Measurements from ENCODE around the gene LRCH4.

The LRCH4 gene

DNA sequence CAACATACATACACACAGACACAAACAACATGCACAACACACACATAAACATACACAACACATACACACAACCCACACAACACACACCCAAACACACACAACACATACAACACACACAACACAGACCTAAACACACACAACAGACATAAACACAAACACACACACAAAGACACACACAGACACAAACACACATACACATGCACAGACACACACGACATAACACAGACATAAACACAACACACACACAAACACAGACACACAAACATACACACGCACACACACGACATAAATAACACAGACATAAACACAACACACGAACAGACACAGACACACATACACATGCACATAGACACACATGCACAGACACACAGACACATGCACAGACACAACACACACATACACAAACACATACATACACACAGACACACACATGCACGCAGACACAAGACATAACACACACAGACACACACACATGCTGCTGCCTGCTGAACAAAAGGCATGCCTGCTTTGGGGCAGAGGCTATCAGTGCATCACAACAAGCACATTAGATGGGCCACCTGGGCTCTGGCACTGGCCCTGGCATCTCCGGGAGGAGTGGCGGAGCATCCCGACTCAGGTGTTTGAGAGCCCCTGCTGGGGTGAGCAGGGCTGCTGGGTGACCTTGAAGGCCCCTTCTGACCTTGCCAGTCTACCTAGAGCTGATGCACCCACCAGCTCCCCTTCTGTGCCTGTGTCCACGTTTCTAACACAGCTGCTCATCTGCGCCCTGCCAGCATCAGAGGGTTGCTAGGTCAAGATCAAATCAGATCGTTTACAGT, 5.3 kb downstream of the LRCH4 start:
- Histone ChIP-seq H3K4me3 (no peak overlapping the region), H4K20me1 (peaks cover 48 to 92% (median 79%) of the 10 kb centered on the region in 11 experiments), H3K27me3 (no peaks in the 10 kb centered on the region), H3K4me1 (peaks cover 25 to 38% (median 34%) of the 10 kb centered on the region in 10 experiments), H3K4me2 (peak overlapping the region in 3 of 11 experiments; percentile 94 to 100 (median 99); a peak in 4 of 22 replicates), H3K36me3 (peaks cover 68 to 74% (median 71%) of the 10 kb centered on the region in 11 experiments), H3K9me3 (replicated peaks in 1 of 11) (no peaks in the 10 kb centered on the region), H3K27ac (peak overlapping the region in 2 of 11 experiments; percentile 22 to 96; a peak in 2 of 22 replicates), H3K9ac (peak overlapping the region in 8 of 11 experiments; percentile 17 to 98 (median 96); a peak in 12 of 22 replicates)
- TF ChIP-seq Cebpa-rat (IDR thresholded peaks at IDR 0.05) = no peak

DNA sequence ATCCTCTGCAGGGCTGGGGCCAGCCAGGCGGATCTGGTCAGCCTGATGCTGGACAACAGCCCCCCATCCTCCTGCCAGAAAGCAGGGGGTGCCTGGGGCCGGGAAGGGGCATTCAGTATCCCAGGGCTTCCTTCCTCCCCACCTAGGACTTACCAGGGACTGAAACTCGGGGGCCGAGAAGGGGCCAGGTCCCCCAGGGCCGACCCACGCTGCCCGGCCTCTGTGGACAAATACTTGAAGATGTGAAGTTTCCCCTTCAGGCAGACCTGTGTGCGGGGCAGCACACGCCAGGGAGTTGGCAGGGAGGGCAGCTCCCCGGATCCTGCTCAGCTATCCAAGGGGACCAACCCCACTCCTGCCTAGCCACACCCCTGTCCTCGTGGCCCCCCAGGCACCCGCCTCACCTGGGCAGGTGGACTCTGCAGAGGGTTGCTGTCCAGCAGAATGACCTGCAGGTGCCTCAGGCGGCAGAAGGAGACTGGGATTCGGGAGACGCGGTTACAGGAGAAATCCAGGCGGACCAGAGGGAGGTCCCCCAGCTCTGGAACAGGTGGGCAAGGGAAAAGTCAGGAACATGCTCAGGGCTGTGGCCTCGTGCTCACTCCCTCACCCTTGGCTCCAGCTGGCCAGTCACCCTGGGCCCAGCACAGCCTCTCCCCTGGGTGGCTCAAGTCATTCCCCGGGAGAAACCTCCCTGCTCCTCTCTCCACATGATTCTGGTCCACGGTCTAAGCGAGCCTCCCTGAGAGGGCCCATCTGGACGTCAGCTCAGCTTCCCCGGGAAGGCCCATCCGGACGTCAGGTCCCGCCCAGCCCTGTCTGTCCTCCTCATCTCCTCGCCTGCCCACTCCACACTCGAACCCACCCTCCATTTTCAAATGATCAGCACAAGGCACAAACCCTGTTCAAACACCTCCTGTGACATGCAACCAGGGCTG, 7.4 kb downstream of the LRCH4 start:
- H3K4me2 ChIP-seq = no peak overlapping the region
- no peak for TF ChIP-seq Cebpa-rat (IDR thresholded peaks at IDR 0.05)
- H3K27me3 ChIP-seq = peaks cover 0 to 10% (median 0%) of the 10 kb centered on the region in 11 experiments; a peak in 4 of 22 replicates
- no peak overlapping the region for H3K4me3 ChIP-seq
- no peaks in the 10 kb centered on the region for H3K9me3 ChIP-seq (replicated peaks in 1 of 11)
- H3K9ac ChIP-seq = peak overlapping the region in 3 of 11 experiments; percentile 2 to 19 (median 14); a peak in 4 of 22 replicates
- no peak overlapping the region for H3K27ac ChIP-seq
- H3K36me3 ChIP-seq = peaks cover 90 to 95% (median 93%) of the 10 kb centered on the region in 11 experiments
- peaks cover 30 to 100% (median 85%) of the 10 kb centered on the region in 11 experiments for H4K20me1 ChIP-seq
- H3K4me1 ChIP-seq = peaks cover 22 to 33% (median 28%) of the 10 kb centered on the region in 10 experiments

- Histone ChIP-seq H3K9ac (peak overlapping the region in 1 of 11 experiments; percentile 14; a peak in 2 of 22 replicates), H3K27ac (no peak overlapping the region), H3K36me3 (peaks cover 94 to 100% (median 100%) of the 10 kb centered on the region in 11 experiments), H3K4me3 (no peak overlapping the region), H3K27me3 (peaks cover 0 to 20% (median 0%) of the 10 kb centered on the region in 11 experiments; a peak in 7 of 22 replicates), H3K4me2 (no peak overlapping the region), H4K20me1 (peaks cover 23 to 100% (median 85%) of the 10 kb centered on the region in 11 experiments), H3K4me1 (peaks cover 16 to 27% (median 20%) of the 10 kb centered on the region in 10 experiments), H3K9me3 (replicated peaks in 1 of 11) (no peaks in the 10 kb centered on the region)
- TF ChIP-seq Cebpa-rat (IDR thresholded peaks at IDR 0.05) = no peak
These were observed 8.4 kb downstream of the LRCH4 start for GRCh38 chr7:100577507-100577906.

- Histone ChIP-seq H3K36me3 (peaks cover 90 to 100% (median 98%) of the 10 kb centered on the region in 11 experiments), H3K4me1 (peaks cover 13 to 25% (median 17%) of the 10 kb centered on the region in 10 experiments), H3K9ac (no peak overlapping the region)
These were observed 8.8 kb downstream of the LRCH4 start for GRCh38 chr7:100577103-100577502.

GRCh38 chr7:100576384-100576993, 9.4 kb downstream of the LRCH4 start:
- Histone ChIP-seq H3K4me1 (peaks cover 7 to 25% (median 14%) of the 10 kb centered on the region in 10 experiments), H4K20me1 (peaks cover 18 to 100% (median 85%) of the 10 kb centered on the region in 11 experiments; a peak in 21 of 22 replicates), H3K9ac (no peak overlapping the region), H3K4me3 (no peak overlapping the region), H3K27me3 (peaks cover 1 to 30% (median 4%) of the 10 kb centered on the region in 11 experiments; a peak in 19 of 22 replicates), H3K36me3 (peaks cover 84 to 100% (median 92%) of the 10 kb centered on the region in 11 experiments), H3K4me2 (no peak overlapping the region), H3K9me3 (replicated peaks in 1 of 11) (no peaks in the 10 kb centered on the region), H3K27ac (no peak overlapping the region)
- TF ChIP-seq Cebpa-rat (IDR thresholded peaks at IDR 0.05) = no peak

More at GRCh38 chr7:100577103-100577502, 8.8 kb downstream of the LRCH4 start:
- no peak for TF ChIP-seq Cebpa-rat (IDR thresholded peaks at IDR 0.05)
- Histone ChIP-seq H3K4me3 (no peak overlapping the region), H4K20me1 (peaks cover 19 to 100% (median 85%) of the 10 kb centered on the region in 11 experiments), H3K9me3 (replicated peaks in 1 of 11) (no peaks in the 10 kb centered on the region), H3K27me3 (peaks cover 0 to 24% (median 0%) of the 10 kb centered on the region in 11 experiments; a peak in 7 of 22 replicates), H3K27ac (no peak overlapping the region), H3K4me2 (no peak overlapping the region)

GRCh38 chr7:100575746-100576383, 10.1 kb downstream of the LRCH4 start:
- peaks cover 7 to 36% (median 10%) of the 10 kb centered on the region in 11 experiments for H3K27me3 ChIP-seq
- H3K36me3 ChIP-seq = peaks cover 78 to 96% (median 86%) of the 10 kb centered on the region in 11 experiments
- H4K20me1 ChIP-seq = peaks cover 18 to 100% (median 85%) of the 10 kb centered on the region in 11 experiments; a peak in 21 of 22 replicates
- H3K4me2 ChIP-seq = no peak overlapping the region
- no peak for TF ChIP-seq Cebpa-rat (IDR thresholded peaks at IDR 0.05)
- no peak overlapping the region for H3K4me3 ChIP-seq
- peaks cover 7 to 27% (median 16%) of the 10 kb centered on the region in 10 experiments for H3K4me1 ChIP-seq
- no peak overlapping the region for H3K27ac ChIP-seq
- H3K9ac ChIP-seq = no peak overlapping the region
- no peaks in the 10 kb centered on the region for H3K9me3 ChIP-seq (replicated peaks in 1 of 11)

- TF ChIP-seq Cebpa-rat (IDR thresholded peaks at IDR 0.05) = no peak
- H3K4me1 ChIP-seq = peaks cover 8 to 34% (median 22%) of the 10 kb centered on the region in 10 experiments; a peak in 19 of 20 replicates
- no peak overlapping the region for H3K9ac ChIP-seq
- no peak overlapping the region for H3K27ac ChIP-seq
- peaks cover 19 to 100% (median 84%) of the 10 kb centered on the region in 11 experiments; a peak in 21 of 22 replicates for H4K20me1 ChIP-seq
- H3K9me3 ChIP-seq (replicated peaks in 1 of 11) = no peaks in the 10 kb centered on the region
- peaks cover 14 to 43% (median 17%) of the 10 kb centered on the region in 11 experiments for H3K27me3 ChIP-seq
- H3K36me3 ChIP-seq = peaks cover 71 to 89% (median 79%) of the 10 kb centered on the region in 11 experiments
- H3K4me3 ChIP-seq = no peak overlapping the region
- H3K4me2 ChIP-seq = no peak overlapping the region
These were observed 10.7 kb downstream of the LRCH4 start for GRCh38 chr7:100575206-100575631.
